NCI-H2029 treated with DMSO at 0.1 percent for 48 hours (cell line): ENCODE data around the gene ERG.

Experiments used
- DNase-seq: peaks from one replicate; lab custom pipeline; 2025; lab: John Stamatoyannopoulos, UW

The ERG gene

GRCh38 chr21:38356883-38357625 is 141.2 kb downstream of the ERG start:
- no peak for DNase-seq

GRCh38 chr21:38355992-38356781 is 142.1 kb downstream of the ERG start:
- DNase-seq: peak; percentile 48

- DNase-seq: no peak
Observed at GRCh38 chr21:38355353-38355752, 142.9 kb downstream of the ERG start.

- DNase-seq: no peak
Observed at GRCh38 chr21:38354746-38355145, 143.5 kb downstream of the ERG start.

- DNase-seq: no peak
Observed at GRCh38 chr21:38354231-38354630, 144.0 kb downstream of the ERG start.

GRCh38 chr21:38352536-38353219 is 145.6 kb downstream of the ERG start:
- peak; percentile 73 for DNase-seq

GRCh38 chr21:38351961-38352521 is 146.2 kb downstream of the ERG start:
- no peak for DNase-seq

GRCh38 chr21:38351176-38351959 is 146.9 kb downstream of the ERG start:
- no peak for DNase-seq

- DNase-seq: no peak
Observed at GRCh38 chr21:38350684-38351083, 147.6 kb downstream of the ERG start.

GRCh38 chr21:38349977-38350376 is 148.3 kb downstream of the ERG start:
- no peak for DNase-seq

- peak; percentile 88 for DNase-seq
Observed at GRCh38 chr21:38349111-38349746, 149.0 kb downstream of the ERG start.

- no peak for DNase-seq
Observed at GRCh38 chr21:38346286-38346685, 152.0 kb downstream of the ERG start.

- peak; percentile 94 for DNase-seq
Observed at GRCh38 chr21:38343691-38344090, 154.6 kb downstream of the ERG start.

- no peak for DNase-seq
Observed at GRCh38 chr21:38342739-38343138, 155.5 kb downstream of the ERG start.

- no peak for DNase-seq
Observed at GRCh38 chr21:38341546-38342012, 156.7 kb downstream of the ERG start.

GRCh38 chr21:38340131-38340530 is 158.1 kb downstream of the ERG start:
- no peak for DNase-seq

GRCh38 chr21:38337793-38338192 is 160.5 kb downstream of the ERG start:
- DNase-seq: no peak

- DNase-seq: no peak
Observed at GRCh38 chr21:38334866-38335265, 163.4 kb downstream of the ERG start.

GRCh38 chr21:38333301-38334272 is 164.7 kb downstream of the ERG start:
- no peak for DNase-seq

- no peak for DNase-seq
Observed at GRCh38 chr21:38330666-38331065, 167.6 kb downstream of the ERG start.
